Stimulated activated CD8-positive, alpha-beta memory T cell treated with anti-CD3 and anti-CD28 coated beads, Interleukin-15, amount 100 ng/mL, for 48 hours (primary cell): Measurements from ENCODE around the gene EYS.
"Not testable (repeated sequence)": the region's sequence is repeated elsewhere in the genome, so short reads cannot be mapped to it uniquely, and the experiment has no call there.

Experiments used
- DNase-seq, 2 donors: peaks; one replicate each; pipeline ENCODE4 v3.0.0-alpha.2; 2020; ENCODE audit warnings: low read depth in 2 of 2

The EYS gene

GRCh38 chr6:65633501-65633900 is 73.5 kb downstream of the EYS start:
- DNase-seq: no peak

- DNase-seq: no peak
Observed at GRCh38 chr6:65631711-65632110, 75.3 kb downstream of the EYS start.

DNA sequence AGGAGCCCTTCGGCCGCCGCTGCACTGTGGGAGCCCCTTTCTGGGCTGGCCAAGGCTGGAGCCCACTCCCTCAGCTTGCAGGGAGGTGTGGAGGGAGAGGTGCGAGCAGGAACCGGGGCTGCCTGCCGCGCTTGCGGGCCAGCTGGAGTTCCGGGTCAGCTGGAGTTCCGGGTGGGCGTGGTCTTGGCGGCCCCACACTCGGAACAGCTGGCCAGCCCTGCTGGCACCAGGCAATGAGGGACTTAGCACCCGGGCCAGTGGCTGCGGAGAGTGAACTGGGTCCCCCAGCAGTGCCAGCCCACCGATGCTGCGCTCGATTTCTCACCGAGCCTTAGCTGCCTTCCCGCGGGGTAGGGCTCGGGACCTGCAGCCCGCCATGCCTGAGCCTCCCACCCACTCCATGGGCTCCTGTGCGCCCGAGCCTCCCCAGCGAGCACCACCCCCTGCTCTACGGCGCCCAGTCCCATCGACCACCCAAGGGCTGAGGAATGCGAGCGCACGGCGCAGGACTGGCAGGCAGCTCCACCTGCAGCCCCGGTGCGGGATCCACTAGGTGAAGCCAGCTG is 79.5 kb downstream of the EYS start:
- DNase-seq: not testable (repeated sequence)

DNA sequence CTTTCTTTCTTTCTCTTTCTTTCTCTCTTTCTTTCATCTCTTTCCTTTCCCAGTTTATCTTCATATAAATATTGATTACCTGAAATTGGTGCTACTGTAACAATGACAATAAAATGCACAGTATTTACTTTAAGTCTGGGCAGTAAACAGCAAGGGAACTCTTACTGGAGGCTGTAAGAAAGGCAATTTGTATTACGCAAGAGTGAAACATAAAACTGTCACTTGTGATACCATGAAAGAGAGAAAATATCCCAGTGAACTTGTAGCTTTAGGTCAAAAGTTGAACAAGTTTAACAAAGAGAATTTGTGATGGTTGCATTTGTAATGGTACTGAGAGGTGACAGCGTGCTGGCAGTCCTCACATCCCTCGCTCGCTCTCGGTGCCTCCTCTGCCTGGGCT is 80.0 kb downstream of the EYS start:
- DNase-seq: no peak

- no peak for DNase-seq
Observed at GRCh38 chr6:65623566-65623965, 83.5 kb downstream of the EYS start.

DNA sequence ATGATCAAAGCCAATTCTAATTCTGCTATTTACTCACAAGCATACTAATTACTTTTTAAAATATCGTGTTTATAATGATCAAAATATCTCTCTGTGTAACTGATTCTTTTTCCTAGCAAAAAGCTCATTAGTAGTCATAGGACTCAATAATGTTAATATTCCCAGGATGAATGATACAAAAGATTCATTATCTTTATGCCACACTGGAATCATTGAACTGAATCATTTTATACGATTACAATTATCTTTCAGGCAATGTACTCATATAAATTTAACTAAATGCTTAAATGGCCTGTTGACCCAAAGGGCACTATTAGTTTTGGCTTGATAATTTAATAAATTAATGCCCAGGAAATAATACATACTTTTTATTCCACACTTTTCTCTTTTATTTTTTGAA is 96.3 kb downstream of the EYS start:
- DNase-seq: no peak

- no peak for DNase-seq
Observed at GRCh38 chr6:65595540-65595939, 111.5 kb downstream of the EYS start.

GRCh38 chr6:65570340-65570739 is 136.7 kb downstream of the EYS start:
- no peak for DNase-seq

DNA sequence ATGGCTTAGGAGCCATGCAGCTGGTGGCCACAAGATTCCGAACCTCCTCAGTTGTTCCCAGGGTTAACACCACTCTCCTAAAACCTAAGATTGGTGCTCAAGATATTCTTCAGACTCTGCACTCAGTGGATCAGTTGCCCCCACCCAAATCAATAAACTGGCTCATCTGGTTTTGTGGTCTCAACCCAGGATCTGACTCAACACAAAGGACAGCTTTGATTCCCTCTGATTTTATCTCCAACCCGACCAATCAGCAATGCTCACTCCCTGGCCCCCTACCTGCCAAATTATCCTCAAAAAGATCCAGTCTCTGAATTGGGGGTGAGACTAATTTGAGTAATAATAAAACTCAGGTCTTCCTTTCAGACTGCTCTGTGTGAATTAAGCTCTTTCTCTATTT is 137.5 kb downstream of the EYS start:
- DNase-seq: no peak

DNA sequence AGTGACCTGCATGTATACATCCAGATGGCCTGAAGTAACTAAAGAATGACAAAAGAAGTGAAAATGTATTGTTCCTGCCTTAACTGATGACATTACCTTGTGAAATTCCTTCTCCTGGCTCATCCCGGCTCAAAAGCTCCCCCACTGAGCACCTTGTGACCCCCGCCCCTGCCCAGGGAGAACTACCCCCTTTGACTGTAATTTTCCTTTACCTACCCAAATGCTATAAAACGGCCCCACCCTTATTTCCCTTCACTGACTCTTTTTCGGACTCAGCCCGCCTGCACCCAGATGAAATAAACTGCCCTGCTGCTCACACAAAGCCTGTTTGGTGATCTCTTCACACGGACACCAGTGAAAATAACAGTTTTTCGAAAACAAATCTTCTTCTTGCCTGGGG is 138.0 kb downstream of the EYS start:
- DNase-seq: not testable (repeated sequence)

DNA sequence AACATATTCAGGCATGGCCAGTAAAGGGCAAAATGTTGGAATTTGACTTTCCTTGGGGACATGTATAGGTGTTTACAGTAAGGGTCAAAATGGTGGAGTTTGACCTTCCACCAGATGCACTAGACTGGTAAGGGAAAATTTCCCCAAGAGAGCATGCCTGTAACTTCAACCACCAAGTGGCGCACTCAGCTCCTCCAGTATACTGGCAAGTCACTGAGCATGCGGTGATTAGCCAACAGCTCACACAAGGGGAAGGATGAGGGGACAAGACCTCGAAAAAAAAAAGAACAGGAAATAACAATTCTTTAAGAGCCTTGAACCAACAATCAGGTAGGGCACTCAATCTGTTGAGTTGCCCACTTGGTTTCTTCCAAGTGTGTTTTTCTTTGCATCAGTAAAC is 140.9 kb downstream of the EYS start:
- no peak for DNase-seq

GRCh38 chr6:65558071-65558470 is 149.0 kb downstream of the EYS start:
- DNase-seq: no peak

DNA sequence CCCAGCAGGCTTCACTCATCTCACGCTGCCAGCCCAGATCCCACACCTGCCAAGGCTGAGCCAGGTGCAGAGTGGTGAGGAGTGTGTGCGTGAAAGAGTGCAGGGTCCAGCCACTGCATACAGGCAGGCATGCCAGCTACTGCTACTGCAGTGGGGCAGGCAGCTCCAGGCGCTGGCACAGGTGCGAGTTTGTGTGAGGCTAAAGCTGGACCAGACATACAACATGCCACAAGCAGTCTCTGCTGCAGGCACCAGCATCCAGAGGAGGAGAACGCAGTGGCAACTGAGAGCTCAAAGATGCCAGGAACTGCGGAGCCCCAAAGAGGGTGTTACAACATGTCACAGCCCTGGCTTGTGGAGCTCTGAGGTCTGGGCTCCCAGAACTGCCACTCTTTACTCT is 149.8 kb downstream of the EYS start:
- DNase-seq: no peak

GRCh38 chr6:65546894-65547293 is 160.1 kb downstream of the EYS start:
- DNase-seq: no peak

DNA sequence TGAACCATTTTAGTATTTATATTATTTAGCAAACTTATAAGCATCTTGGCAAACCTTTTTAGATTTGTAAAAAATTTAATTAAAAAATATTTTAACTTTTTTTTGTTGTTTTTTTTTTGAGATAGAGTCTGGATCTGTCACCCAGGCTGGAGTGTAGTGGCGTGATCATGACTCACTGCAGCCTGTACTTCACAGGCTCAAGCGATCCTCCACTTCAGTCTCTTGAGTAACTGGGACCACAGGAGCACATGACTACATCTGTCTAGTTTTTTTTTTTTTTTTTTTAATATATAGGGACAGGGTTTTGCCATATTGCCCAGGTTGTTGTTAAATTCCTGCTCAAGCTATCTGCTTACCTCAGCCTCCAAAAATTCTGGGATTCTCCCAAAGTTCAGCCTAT is 161.1 kb downstream of the EYS start:
- DNase-seq: no peak

DNA sequence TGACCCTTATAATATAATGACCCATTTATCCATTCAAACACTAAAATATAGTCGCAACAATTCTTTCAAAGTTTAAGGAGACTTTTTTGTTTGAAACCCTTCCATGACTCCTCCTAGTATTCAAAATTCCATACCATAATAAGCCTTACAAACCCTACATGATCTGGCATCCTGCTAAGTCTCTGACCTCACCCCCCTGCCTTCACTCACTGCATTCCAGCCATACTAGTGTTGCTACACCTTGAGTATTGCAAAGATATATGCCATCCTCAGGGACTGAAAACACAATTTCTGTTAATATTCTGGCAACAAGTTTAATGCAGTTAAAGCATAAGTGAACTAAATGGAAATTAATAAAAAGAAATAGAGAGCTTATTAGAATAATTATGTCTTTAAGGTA is 168.4 kb downstream of the EYS start:
- no peak for DNase-seq

DNA sequence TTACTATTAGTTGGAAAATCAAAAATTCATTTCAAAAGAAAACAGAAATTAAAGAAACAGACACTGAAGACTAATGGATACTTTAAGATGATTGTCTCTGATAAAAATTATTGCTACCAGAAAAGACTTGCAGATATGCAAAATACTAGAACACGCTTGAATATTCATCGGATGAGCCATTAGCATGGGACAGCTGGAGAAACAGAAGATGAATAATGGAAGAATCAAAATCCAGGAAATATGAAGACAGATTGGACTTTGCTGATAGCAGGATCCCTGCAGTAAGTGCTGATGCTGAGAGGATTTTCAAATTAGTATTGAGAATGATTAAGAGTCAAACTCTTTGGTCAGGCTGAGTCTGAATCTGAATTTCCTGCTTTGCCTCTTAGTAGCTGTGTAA is 169.4 kb downstream of the EYS start:
- DNase-seq: no peak

GRCh38 chr6:65531533-65531932 is 175.5 kb downstream of the EYS start:
- no peak for DNase-seq

DNA sequence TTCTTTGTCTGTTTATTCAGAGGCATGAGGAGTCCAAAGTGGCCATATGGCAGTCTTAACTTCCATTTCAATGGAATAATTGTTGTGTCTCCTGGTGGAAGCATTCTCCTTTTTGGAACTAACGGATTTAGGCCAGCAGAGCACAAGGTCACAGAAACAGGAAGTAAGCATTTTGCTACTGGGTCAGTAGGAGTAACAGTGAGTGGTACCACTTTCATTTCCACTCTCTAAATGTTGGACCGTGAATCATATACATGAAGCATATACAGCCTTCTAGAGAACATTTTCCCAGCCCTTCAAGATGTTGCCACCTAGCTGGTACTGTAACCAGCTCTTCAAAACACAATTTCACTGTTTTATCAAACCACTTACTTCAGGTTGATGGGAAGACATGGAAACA is 182.8 kb downstream of the EYS start:
- DNase-seq: no peak

DNA sequence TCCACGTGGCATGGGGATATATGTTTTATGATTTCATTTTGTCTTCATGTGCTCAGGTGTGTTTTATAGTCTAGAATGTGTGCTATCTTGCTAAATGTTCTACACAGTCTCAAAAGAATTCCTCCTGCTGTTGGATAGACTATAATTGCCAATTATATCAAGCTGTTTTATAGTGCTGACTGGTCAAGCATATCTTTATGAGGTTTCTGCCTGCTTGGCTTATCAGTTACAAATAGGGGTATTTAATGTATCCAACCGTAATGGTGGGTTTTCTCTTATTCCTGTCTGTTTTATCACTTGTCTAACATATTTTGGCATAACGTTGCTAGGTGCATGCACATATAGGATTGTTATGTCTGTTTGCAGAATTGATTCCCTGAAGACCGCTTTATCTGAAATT is 201.3 kb downstream of the EYS start:
- DNase-seq: no peak

DNA sequence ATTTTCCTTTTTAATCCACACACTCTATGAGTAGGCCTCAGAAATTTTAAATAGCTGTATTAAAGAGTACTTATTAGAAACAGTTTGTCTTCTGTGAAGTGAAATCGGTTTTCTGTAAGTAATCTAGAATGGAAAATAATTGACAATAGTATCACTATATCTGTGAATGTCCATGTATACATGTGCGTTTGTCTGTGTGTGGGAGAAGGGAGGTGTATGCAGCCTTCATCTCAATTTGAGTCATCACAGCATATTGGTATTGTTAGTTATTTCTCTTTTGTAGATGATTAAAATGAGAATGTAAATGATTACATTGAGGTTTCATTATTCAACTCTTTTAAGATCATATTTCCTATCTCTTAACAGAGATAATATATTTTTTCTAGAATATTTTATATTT is 206.0 kb downstream of the EYS start:
- DNase-seq: no peak

DNA sequence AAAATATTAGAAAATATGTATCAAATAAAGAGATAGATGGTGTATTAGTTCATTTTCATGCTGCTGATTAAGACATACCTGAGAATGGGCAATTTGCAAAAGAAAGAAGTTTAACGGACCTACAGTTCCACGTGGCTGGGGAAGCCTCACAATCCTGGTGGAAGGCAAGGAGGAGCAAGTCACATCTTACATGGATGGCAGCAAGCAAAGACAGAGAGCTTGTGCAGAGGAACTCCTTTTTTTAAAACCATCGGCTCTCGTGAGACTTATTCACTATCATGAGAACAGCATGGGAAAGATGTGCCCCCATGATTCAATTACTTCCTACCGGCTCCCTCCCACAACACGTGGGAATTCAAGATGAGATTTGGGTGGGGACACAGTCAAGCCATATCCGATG is 223.4 kb downstream of the EYS start:
- not testable (repeated sequence) for DNase-seq

GRCh38 chr6:65469650-65470049 is 237.4 kb downstream of the EYS start:
- DNase-seq: no peak

DNA sequence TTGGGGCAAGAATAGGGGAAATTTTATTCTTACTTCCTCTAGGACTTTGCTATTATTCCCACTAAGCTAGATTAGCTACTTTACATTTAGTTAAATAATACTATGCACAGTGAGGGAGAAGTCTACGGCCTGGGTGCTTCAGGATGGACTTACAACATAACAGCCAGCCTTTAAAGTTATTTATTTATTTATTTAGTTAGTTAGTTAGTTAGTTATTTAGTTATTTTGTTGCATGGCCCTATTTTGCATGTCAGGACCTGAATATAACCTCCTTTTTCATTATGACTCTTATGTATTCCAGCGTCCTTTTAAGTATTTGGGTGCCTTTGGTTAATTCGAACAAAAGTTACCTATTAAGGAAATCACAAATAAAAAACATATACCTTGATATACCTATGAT is 238.7 kb downstream of the EYS start:
- DNase-seq: no peak

GRCh38 chr6:65461121-65461520 is 245.9 kb downstream of the EYS start:
- DNase-seq: no peak
